ENCODE measurements around the gene RSRC1.

Gene RSRC1

DNA sequence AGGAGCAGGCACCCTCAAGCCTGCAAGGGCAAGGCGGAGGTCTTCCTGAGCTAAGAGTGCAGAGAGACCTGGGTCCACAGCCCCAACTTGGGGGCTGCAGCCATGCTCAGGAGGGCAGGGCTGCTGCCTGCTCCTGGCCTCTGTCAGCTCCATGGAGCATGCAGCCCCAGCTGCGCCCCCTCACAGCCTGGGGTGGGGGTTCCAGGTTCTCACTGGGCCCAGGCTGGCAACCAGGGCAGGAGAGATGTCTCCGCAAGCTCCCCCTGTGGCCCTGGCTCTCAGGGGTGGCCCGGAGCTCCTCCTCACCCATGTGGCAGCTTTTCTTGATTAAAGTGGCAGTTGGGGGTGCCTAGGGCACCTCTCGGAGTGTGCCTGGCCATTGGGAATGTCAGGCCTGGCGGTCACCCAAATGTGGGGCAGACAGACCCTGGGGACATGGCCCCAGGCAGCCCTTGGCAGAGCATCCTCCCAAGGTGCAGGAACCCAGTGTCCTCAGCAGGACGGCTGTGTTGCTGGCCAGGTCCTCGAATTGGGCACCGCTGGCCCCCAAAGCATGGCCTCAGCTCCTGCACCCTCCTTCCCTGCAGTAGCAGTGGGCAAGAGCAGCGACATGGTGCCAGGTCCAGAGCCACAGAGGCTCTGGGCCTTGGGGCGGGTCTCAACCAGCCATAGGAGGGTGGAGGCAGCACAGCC is 251.0 kb downstream of the RSRC1 start:
- H3K27ac ChIP-seq: no peak overlapping the region
- TF ChIP-seq CTCF (IDR thresholded peaks at IDR 0.05): no peak
- no peak overlapping the region for H3K4me3 ChIP-seq
- DNase-seq (ENCODE audit: low spot score): no peak

- TF ChIP-seq CTCF (IDR thresholded peaks at IDR 0.05): no peak
- no peak overlapping the region for H3K27ac ChIP-seq
- H3K4me3 ChIP-seq: no peak overlapping the region
- DNase-seq (ENCODE audit: low spot score): no peak
These were observed 258.4 kb downstream of the RSRC1 start for GRCh38 chr3:158368271-158368670.

- H3K4me3 ChIP-seq: no peak overlapping the region
- no peak overlapping the region for H3K27ac ChIP-seq
- no peak for DNase-seq (ENCODE audit: low spot score)
- no peak for TF ChIP-seq CTCF (IDR thresholded peaks at IDR 0.05)
These were observed 259.4 kb downstream of the RSRC1 start for GRCh38 chr3:158369279-158369678.

- Histone ChIP-seq H3K27ac (no peak overlapping the region), H3K4me3 (no peak overlapping the region)
- TF ChIP-seq CTCF (IDR thresholded peaks at IDR 0.05): no peak
- DNase-seq (ENCODE audit: low spot score): no peak
These were observed 269.6 kb downstream of the RSRC1 start for GRCh38 chr3:158379517-158379916.

DNA sequence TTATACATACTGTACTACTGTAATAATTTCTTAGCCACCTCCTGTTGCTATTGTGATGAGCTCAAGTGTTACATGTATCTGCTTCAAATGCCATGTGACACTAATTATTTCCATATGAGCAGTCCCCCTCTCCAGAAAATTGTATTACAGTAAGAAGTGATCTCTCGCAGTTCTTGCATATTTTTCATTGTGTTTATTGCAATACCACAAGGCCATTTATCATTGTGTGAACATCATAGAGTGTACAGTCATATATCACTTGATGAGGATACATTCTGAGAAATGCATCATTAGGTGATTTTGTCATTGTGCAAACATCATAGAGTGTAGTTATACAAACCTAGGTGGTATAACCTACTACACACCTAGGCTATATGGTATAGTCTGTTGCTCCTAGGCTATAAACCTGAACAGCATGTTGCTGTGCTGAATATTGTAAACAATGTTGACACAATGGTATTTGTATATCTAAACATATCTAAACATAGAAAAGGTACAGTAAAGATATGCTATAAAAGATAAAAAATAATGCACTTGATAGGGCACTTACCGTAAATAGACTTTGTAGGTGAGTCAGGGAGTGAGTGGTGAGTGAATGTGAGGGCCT is 271.5 kb downstream of the RSRC1 start:
- Histone ChIP-seq H3K4me3 (no peak overlapping the region), H3K27ac (no peak overlapping the region)
- DNase-seq (ENCODE audit: low spot score): no peak
- TF ChIP-seq CTCF (IDR thresholded peaks at IDR 0.05): no peak

- Histone ChIP-seq H3K4me3 (no peak overlapping the region), H3K27ac (no peak overlapping the region)
- no peak for DNase-seq (ENCODE audit: low spot score)
- no peak for TF ChIP-seq CTCF (IDR thresholded peaks at IDR 0.05)
These were observed 272.6 kb downstream of the RSRC1 start for GRCh38 chr3:158382479-158382878.

DNA sequence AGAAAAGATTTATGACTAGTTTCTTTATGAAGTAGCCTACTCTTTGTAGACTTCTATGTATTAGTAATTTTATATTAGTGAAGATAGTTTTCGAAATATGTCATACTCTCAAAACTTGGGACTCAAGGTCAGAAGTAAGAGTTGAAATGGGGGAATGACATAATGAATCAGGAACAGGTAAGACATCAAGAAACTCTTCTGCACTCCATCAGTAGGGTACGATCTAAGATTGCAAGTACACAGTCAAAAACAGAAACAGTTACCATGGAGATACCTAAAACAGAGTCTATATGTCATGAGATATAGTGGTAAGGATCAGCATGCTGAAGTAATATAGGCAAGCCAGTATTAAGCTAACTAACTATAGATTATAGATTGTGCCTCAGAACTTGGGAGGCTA is 274.1 kb downstream of the RSRC1 start:
- DNase-seq (ENCODE audit: low spot score): no peak
- Histone ChIP-seq H3K27ac (no peak overlapping the region), H3K4me3 (no peak overlapping the region)
- TF ChIP-seq CTCF (IDR thresholded peaks at IDR 0.05): no peak
